NAMALWA (cell line): Measurements from ENCODE around the gene SERPINA1.

ENCODE experiments used
- DNase-seq: peaks from one replicate; pipeline ENCODE4 v3.0.0-alpha.2; 2015; ENCODE audit warnings: low spot score

The SERPINA1 gene

GRCh38 chr14:94382716-94383596, 5.4 kb downstream of the SERPINA1 start:
- DNase-seq: no peak

GRCh38 chr14:94382099-94382715, 6.2 kb downstream of the SERPINA1 start:
- DNase-seq: no peak

- DNase-seq: no peak
These were observed 7.0 kb downstream of the SERPINA1 start for GRCh38 chr14:94381149-94382030.

- DNase-seq: no peak
These were observed 7.9 kb downstream of the SERPINA1 start for GRCh38 chr14:94380225-94381148.

GRCh38 chr14:94379291-94380224, 8.8 kb downstream of the SERPINA1 start:
- DNase-seq: no peak

- no peak for DNase-seq
These were observed 9.7 kb downstream of the SERPINA1 start for GRCh38 chr14:94378527-94379290.

GRCh38 chr14:94377866-94378470, 10.4 kb downstream of the SERPINA1 start:
- DNase-seq: no peak

- DNase-seq: no peak
These were observed 11.2 kb downstream of the SERPINA1 start for GRCh38 chr14:94376976-94377865.

GRCh38 chr14:94376108-94376975, 12.1 kb downstream of the SERPINA1 start:
- DNase-seq: no peak

- DNase-seq: no peak
These were observed 12.8 kb downstream of the SERPINA1 start for GRCh38 chr14:94375552-94376107.

GRCh38 chr14:94374749-94375260, 13.6 kb downstream of the SERPINA1 start:
- DNase-seq: no peak

GRCh38 chr14:94374116-94374515, 14.3 kb downstream of the SERPINA1 start:
- no peak for DNase-seq

- DNase-seq: no peak
These were observed 14.7 kb downstream of the SERPINA1 start for GRCh38 chr14:94373708-94374107.

- DNase-seq: no peak
These were observed 16.3 kb downstream of the SERPINA1 start for GRCh38 chr14:94372021-94372605.

GRCh38 chr14:94370524-94370910, 17.9 kb downstream of the SERPINA1 start:
- no peak for DNase-seq
